PC-3 (cell line): ENCODE results near the gene DOK7. TPM values are rescaled to one million over a fixed set of nuclear protein-coding genes. Genes with fewer than 3 reads are reported as not detected.

Experiments used
- ATAC-seq: fragments of 200-7000 bp; cut with Tn5 transposase; 2 replicates; pipeline ENCODE4 v1.9.1; 2020; ENCODE audit warnings: mild to moderate bottlenecking, moderate library complexity
- BruUV-seq: library from RNA; stranded (reverse); fragments of 400-500 nt; replicated peaks from 2 replicates; lab custom pipeline; 2021; lab: Mats Ljungman, UMichigan
- CTCF ChIA-PET: fragments of 300-600 bp; sonication (Branson Sonifier 250); formaldehyde crosslinking; loops from one replicate; lab custom pipeline; 2022; ENCODE audit warnings: antibody characterized with exemption; lab: Charles Lee
- POLR2A ChIA-PET: fragments of 300-600 bp; sonication (Branson Sonifier 250); formaldehyde crosslinking; loops from one replicate; lab custom pipeline; 2022; ENCODE audit warnings: antibody characterized with exemption; ENCODE audit not compliant: unreplicated experiment; lab: Charles Lee
- DNase-seq: peaks from one replicate; pipeline ENCODE4 v3.0.0-alpha.2; 2015
- H2AFZ ChIP-seq: fragments of 300-600 bp; sonication (generic); 2 replicates; pipeline ENCODE4 v1.6.0; 2016; ENCODE audit warnings: antibody characterized with exemption, low read length
- H3F3A ChIP-seq: fragments of 300-600 bp; sonication (generic); one replicate; pipeline ENCODE4 v1.6.0; 2017; ENCODE audit warnings: antibody characterized with exemption, low read length, control low read depth, mild to moderate bottlenecking; ENCODE audit not compliant: unreplicated experiment
- H3K27ac ChIP-seq: fragments of 300-600 bp; sonication (generic); 2 replicates; pipeline ENCODE4 v1.5.1; 2016; ENCODE audit warnings: mild to moderate bottlenecking, low read length
- H3K27me3 ChIP-seq: fragments of 300-600 bp; sonication (generic); 2 replicates; pipeline ENCODE4 v1.6.1; 2016; ENCODE audit warnings: low read length, mixed read lengths
- H3K36me3 ChIP-seq: fragments of 300-600 bp; sonication (generic); 2 replicates; pipeline ENCODE4 v1.6.1; 2016; ENCODE audit warnings: low read depth, mixed run types, low read length, mixed read lengths
- H3K4me1 ChIP-seq: fragments of 300-600 bp; sonication (generic); 2 replicates; pipeline ENCODE4 v1.5.1; 2016; ENCODE audit warnings: low read length; ENCODE audit not compliant: insufficient read depth
- H3K4me2 ChIP-seq: fragments of 300-600 bp; sonication (generic); 2 replicates; pipeline ENCODE4 v1.6.0; 2016; ENCODE audit warnings: low read length
- H3K4me3 ChIP-seq: fragments of 300-600 bp; sonication (generic); 2 replicates; pipeline ENCODE4 v1.5.1; 2016; ENCODE audit warnings: mild to moderate bottlenecking, low read length, mixed read lengths
- H3K79me2 ChIP-seq: fragments of 300-600 bp; sonication (generic); 2 replicates; pipeline ENCODE4 v1.6.1; 2017; ENCODE audit warnings: low read length, mixed read lengths
- H3K9ac ChIP-seq: fragments of 300-600 bp; sonication (generic); 2 replicates; pipeline ENCODE4 v1.6.0; 2016; ENCODE audit warnings: mild to moderate bottlenecking, low read length
- H3K9me2 ChIP-seq: fragments of 300-600 bp; sonication (generic); replicated peaks from 2 replicates; pipeline ENCODE4 v1.6.1; 2016; ENCODE audit warnings: mixed run types, low read length, mixed read lengths
- H3K9me3 ChIP-seq: fragments of 300-600 bp; sonication (generic); 2 replicates; pipeline ENCODE4 v1.6.1; 2016; ENCODE audit warnings: low read length, mixed read lengths
- H4K20me1 ChIP-seq: fragments of 300-600 bp; sonication (generic); 2 replicates; pipeline ENCODE4 v1.6.1; 2016; ENCODE audit warnings: low read length, mixed read lengths
- CTCF ChIP-seq: fragments of 300-600 bp; sonication (generic); conservative IDR thresholded peaks from 2 replicates; pipeline ENCODE4 v1.5.1; 2017; ENCODE audit warnings: antibody characterized with exemption, low read depth, mild to moderate bottlenecking, low read length
- EZH2 ChIP-seq: fragments of 300-600 bp; sonication (generic); IDR thresholded peaks from one replicate; pipeline ENCODE4 v1.6.1; 2017; ENCODE audit warnings: antibody characterized with exemption, mild to moderate bottlenecking, low read length; ENCODE audit not compliant: unreplicated experiment
- EZH2phosphoT487 ChIP-seq: fragments of 300-600 bp; sonication (generic); IDR thresholded peaks from 2 replicates; pipeline ENCODE4 v1.6.1; 2018; ENCODE audit warnings: mild to moderate bottlenecking, antibody characterized with exemption, low read length, borderline replicate concordance
- intact Hi-C: fragments of 100-400 bp; cut with micrococcal nuclease; formaldehyde crosslinking; loops from 2 replicates; pipeline ENCODE4 v1.9.0; 2023
- total RNA-seq: library from RNA; depleted of rRNA; stranded (reverse); fragments of >200 nt; gene quantifications from 2 replicates; pipeline ENCODE4 v1.2.3, GENCODE V29; 2014

Gene DOK7
- total RNA-seq, 1 experiment from 2014 or later = 2.5 TPM

- H3K9me3 ChIP-seq = no peaks in the 10 kb centered on the region
- no peak overlapping the region for H2AFZ ChIP-seq
- no peaks in the 10 kb centered on the region for H3K36me3 ChIP-seq
- DNase-seq = no peak
- no peak for TF ChIP-seq EZH2
- no peak for TF ChIP-seq CTCF
- no peak for TF ChIP-seq EZH2phosphoT487
- ChIA-PET CTCF (no interaction called here), POLR2A (no interaction called here)
- H3K9me2 ChIP-seq = no peaks in the 10 kb centered on the region
- H3K4me3 ChIP-seq = no peak overlapping the region
- no peak overlapping the region for H3K9ac ChIP-seq
- H3K4me2 ChIP-seq = no peak overlapping the region
- BruUV-seq = no TSS peak
- no peaks in the 10 kb centered on the region for H3K27me3 ChIP-seq
- H3K27ac ChIP-seq = no peak overlapping the region
- H3K4me1 ChIP-seq = no peaks in the 10 kb centered on the region
- no peak for ATAC-seq
- no peaks in the 10 kb centered on the region for H3K79me2 ChIP-seq
- H3F3A ChIP-seq = no peaks in the 10 kb centered on the region
- no peaks in the 10 kb centered on the region for H4K20me1 ChIP-seq
- intact Hi-C loops = no loop called here
These were observed 54.8 kb downstream of the DOK7 start for GRCh38 chr4:3517731-3518510.

- H3K27me3 ChIP-seq = no peaks in the 10 kb centered on the region
- H4K20me1 ChIP-seq = no peaks in the 10 kb centered on the region
- no peaks in the 10 kb centered on the region for H3K36me3 ChIP-seq
- DNase-seq = no peak
- no peaks in the 10 kb centered on the region for H3K9me2 ChIP-seq
- H3K4me2 ChIP-seq = no peak overlapping the region
- no peaks in the 10 kb centered on the region for H3K79me2 ChIP-seq
- no peak for TF ChIP-seq EZH2
- no peak for TF ChIP-seq CTCF
- BruUV-seq = no TSS peak
- no peak overlapping the region for H3K27ac ChIP-seq
- POLR2A ChIA-PET = no interaction called here
- no peaks in the 10 kb centered on the region for H3F3A ChIP-seq
- no peak overlapping the region for H3K9ac ChIP-seq
- no peak for ATAC-seq
- no peak overlapping the region for H3K4me3 ChIP-seq
- no peaks in the 10 kb centered on the region for H3K9me3 ChIP-seq
- intact Hi-C loops = no loop called here
- CTCF ChIA-PET = no interaction called here
- H3K4me1 ChIP-seq = no peaks in the 10 kb centered on the region
- no peak overlapping the region for H2AFZ ChIP-seq
These were observed 55.4 kb downstream of the DOK7 start for GRCh38 chr4:3518511-3518880.

- H3K4me1 ChIP-seq = no peaks in the 10 kb centered on the region
- TF ChIP-seq EZH2 (no peak), CTCF (no peak), EZH2phosphoT487 (no peak)
These were observed 55.8 kb downstream of the DOK7 start for GRCh38 chr4:3518941-3519340.

More at GRCh38 chr4:3518941-3519340, 55.8 kb downstream of the DOK7 start:
- Histone ChIP-seq H3K79me2 (no peaks in the 10 kb centered on the region), H3K9me2 (no peaks in the 10 kb centered on the region), H4K20me1 (no peaks in the 10 kb centered on the region), H3K9ac (no peak overlapping the region), H3K27ac (no peak overlapping the region), H2AFZ (no peak overlapping the region), H3F3A (no peaks in the 10 kb centered on the region), H3K9me3 (no peaks in the 10 kb centered on the region), H3K4me2 (no peak overlapping the region), H3K36me3 (no peaks in the 10 kb centered on the region), H3K27me3 (no peaks in the 10 kb centered on the region), H3K4me3 (no peak overlapping the region)
- intact Hi-C loops = no loop called here
- DNase-seq (no peak), ATAC-seq (no peak)
- CTCF ChIA-PET = no interaction called here
- no TSS peak for BruUV-seq
- POLR2A ChIA-PET = no interaction called here
